ENCODE measurements around the gene YPEL1. TPM values are rescaled to one million over a fixed set of nuclear protein-coding genes. Genes with fewer than 3 reads are reported as not detected.

The YPEL1 gene
- total RNA-seq, 2 donors from 2014 or later = 2.2 to 2.9 TPM

DNA sequence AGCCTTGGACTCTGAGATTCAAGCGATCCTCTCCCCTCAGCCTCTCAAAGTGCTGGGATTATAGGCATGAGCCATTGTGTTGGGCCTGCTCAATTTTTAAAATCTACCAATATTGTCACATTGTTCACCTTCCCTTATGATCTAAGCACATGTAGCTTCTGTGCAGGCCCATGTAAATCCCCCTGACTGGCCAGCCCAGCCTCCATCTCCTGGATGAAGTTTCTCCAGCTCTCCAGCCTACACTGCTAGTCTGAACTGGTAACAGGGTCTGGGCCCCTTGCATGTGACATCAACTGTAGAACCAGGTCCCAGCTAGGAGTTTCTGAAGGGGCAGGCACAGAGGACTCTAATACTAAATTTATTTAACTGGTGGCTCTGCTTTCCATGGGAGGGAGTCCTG lies 32.8 kb upstream of the YPEL1 start:
- no peak for TF ChIP-seq CTCF (IDR thresholded peaks at IDR 0.05)
- no peak overlapping the region for H3K9ac ChIP-seq (ENCODE audit: low read depth in 2 of 2, low read length in 2 of 2)
- H3K27me3 ChIP-seq = no peaks in the 10 kb centered on the region
- peaks cover 5% of the 10 kb centered on the region for H3K36me3 ChIP-seq
- H3K9me3 ChIP-seq = no peaks in the 10 kb centered on the region
- intact Hi-C loops (cut with DNase I) = no loop called here
- H3K4me3 ChIP-seq = no peak overlapping the region
- no peak for DNase-seq
- H3K27ac ChIP-seq = no peak overlapping the region
- no peaks in the 10 kb centered on the region for H3K4me1 ChIP-seq

DNA sequence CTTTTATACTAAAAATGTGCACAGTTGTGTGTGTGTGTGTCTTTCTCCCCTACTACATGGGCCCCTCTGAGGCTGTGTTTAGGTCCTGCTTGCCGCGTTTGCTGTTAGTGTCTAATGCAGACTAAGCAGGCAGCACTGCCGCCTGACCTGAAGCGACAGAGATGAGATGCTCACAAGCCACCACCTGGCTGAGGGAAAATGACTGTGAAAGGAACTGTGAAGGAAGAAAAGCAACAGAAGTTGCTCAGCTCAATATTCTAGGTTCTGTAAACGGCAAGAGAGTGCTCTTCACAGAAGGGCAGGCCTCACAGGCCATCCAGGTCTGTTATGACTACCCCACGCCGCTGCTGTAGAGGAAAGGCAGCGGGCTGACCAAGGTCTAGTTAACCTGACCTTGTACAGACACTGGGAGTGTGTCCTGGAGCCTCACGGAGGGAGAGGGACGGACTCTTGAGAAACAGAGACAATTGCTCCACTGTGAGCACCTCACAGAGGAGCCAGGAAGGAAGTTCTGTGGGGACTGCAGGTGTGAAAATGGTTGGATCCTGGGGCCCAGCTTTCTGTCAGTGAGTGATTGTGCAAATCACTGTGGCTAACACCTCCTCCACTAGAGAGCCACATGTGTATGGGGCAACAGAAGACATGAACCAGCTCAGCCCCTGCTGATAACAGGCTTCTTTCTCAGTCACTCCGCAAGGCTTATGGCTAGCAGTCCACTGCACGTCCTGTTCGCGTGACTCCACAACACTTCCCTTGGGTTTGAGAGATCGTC lies 31.3 kb upstream of the YPEL1 start:
- no peak overlapping the region for H3K27ac ChIP-seq
- no peak for DNase-seq
- H3K9me3 ChIP-seq = no peaks in the 10 kb centered on the region
- no peaks in the 10 kb centered on the region for H3K27me3 ChIP-seq
- no peak overlapping the region for H3K9ac ChIP-seq (ENCODE audit: low read depth in 2 of 2, low read length in 2 of 2)
- H3K4me3 ChIP-seq = no peak overlapping the region
- H3K4me1 ChIP-seq = no peaks in the 10 kb centered on the region
- intact Hi-C loops (cut with DNase I) = no loop called here
- TF ChIP-seq CTCF (IDR thresholded peaks at IDR 0.05) = no peak
- peaks cover 7% of the 10 kb centered on the region for H3K36me3 ChIP-seq

- Histone ChIP-seq H3K27ac (no peak overlapping the region), H3K27me3 (no peaks in the 10 kb centered on the region), H3K36me3 (peaks cover 7% of the 10 kb centered on the region), H3K4me3 (no peak overlapping the region), H3K4me1 (no peaks in the 10 kb centered on the region), H3K9ac (ENCODE audit: low read depth in 2 of 2, low read length in 2 of 2) (no peak overlapping the region), H3K9me3 (no peaks in the 10 kb centered on the region)
- no peak for TF ChIP-seq CTCF (IDR thresholded peaks at IDR 0.05)
- no peak for DNase-seq
- intact Hi-C loops (cut with DNase I) = no loop called here
Measured at GRCh38 chr22:21765909-21766529, 30.4 kb upstream of the YPEL1 start.

GRCh38 chr22:21764038-21764804 lies 28.6 kb upstream of the YPEL1 start:
- no peak for TF ChIP-seq CTCF (IDR thresholded peaks at IDR 0.05)
- Histone ChIP-seq H3K4me1 (no peaks in the 10 kb centered on the region), H3K4me3 (no peak overlapping the region), H3K27ac (no peak overlapping the region), H3K9me3 (no peaks in the 10 kb centered on the region), H3K36me3 (peaks cover 4% of the 10 kb centered on the region), H3K9ac (ENCODE audit: low read depth in 2 of 2, low read length in 2 of 2) (no peak overlapping the region), H3K27me3 (no peaks in the 10 kb centered on the region)
- no peak for DNase-seq
- intact Hi-C loops (cut with DNase I) = no loop called here

DNA sequence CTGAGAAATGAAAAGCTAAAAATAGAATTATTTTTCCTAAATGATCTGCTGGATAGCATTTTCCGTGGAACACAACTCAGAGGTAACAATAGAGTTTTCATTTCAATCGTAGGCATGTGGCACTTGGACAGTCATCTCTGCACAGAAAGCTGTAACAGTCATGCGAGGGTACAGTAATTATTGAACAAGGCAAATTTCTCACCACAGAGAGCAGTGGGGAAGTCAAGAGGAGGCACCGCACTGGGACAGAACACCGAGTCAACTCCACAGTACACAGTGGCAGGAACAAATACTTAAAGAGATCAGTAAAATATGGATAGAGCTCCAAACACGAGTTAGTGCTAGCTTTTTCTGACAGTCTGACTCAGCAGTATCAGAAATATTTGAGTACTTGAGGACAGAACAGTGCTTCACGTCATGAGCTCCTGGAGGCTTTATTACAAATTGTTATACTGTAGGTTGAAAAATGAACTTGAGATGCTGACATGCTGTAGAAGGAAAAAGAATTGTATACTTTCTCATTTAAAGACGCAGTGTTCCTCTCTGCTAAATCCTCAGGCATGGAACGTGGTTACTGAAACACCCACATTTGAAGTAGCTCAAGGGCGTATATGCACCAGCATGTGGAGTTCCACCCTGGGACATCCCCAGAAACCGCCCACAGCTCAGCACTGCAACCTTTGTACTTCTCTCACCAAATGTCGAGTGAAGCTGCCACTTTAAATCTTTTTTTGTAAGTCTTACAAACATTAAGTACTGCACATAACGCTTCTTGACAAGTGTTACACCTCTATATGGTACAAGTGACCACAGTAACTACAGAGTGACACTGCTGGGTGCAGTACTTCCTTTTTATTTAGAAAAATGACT lies 27.4 kb upstream of the YPEL1 start:
- Histone ChIP-seq H3K27me3 (no peaks in the 10 kb centered on the region), H3K9me3 (no peaks in the 10 kb centered on the region), H3K4me1 (no peaks in the 10 kb centered on the region), H3K27ac (no peak overlapping the region), H3K9ac (ENCODE audit: low read depth in 2 of 2, low read length in 2 of 2) (no peak overlapping the region), H3K36me3 (peaks cover 4% of the 10 kb centered on the region), H3K4me3 (no peak overlapping the region)
- DNase-seq = no peak
- no peak for TF ChIP-seq CTCF (IDR thresholded peaks at IDR 0.05)
- intact Hi-C loops (cut with DNase I) = no loop called here
